Rectal smooth muscle tissue (tissue), 1 donor: ENCODE results near the gene OR5W2.
"Not testable (repeated sequence)": the region's sequence is repeated elsewhere in the genome, so short reads cannot be mapped to it uniquely, and the experiment has no call there.

Experiments used
- H3K27ac ChIP-seq: one replicate; pipeline ENCODE4 v1.7.0; 2013; ENCODE audit warnings: low read depth, low read length, inconsistent platforms
- H3K27me3 ChIP-seq: one replicate; pipeline ENCODE4 v1.7.0; 2013; ENCODE audit warnings: low read length; ENCODE audit not compliant: control insufficient read depth, insufficient read depth
- H3K36me3 ChIP-seq: one replicate; pipeline ENCODE4 v1.7.0; 2013; ENCODE audit warnings: low read length; ENCODE audit not compliant: control insufficient read depth, insufficient read depth
- H3K4me1 ChIP-seq: one replicate; pipeline ENCODE4 v1.7.0; 2013; ENCODE audit warnings: low read length; ENCODE audit not compliant: control insufficient read depth, insufficient read depth
- H3K4me3 ChIP-seq: one replicate; pipeline ENCODE4 v1.7.0; 2013; ENCODE audit warnings: low read length
- H3K9ac ChIP-seq: one replicate; pipeline ENCODE4 v1.7.0; 2013; ENCODE audit warnings: low read length

OR5W2 gene

DNA sequence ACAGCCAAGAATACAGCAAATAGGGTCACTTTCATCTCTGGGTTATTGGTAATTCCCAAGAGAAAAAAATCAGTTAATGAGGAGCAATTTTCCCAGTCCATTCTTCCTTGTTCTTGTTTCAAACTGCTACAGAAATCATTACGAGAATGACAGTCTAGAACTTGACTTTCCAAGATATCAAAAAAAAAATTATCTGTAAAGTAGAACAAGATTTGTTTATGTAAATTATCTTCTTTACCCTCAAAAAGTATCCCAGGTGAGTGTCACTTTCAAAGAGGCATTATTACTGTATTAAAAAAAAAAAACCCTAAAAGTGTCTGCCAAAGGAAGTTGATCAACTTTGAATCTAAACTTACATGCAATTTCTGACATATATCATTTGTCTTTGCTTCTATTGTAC is at the start of gene OR5W2:
Gene OR5W2, minus strand, starts transcription at position 101 of the 400 bp plus-strand sequence. Its CDS starts 0 bp downstream, at position 101.
- Histone ChIP-seq H3K9ac (no peak within 1 kb of the TSS), H3K27ac (no peak within 1 kb of the TSS), H3K4me3 (no peak within 1 kb of the TSS), H3K4me1 (no peaks in the 10 kb centered on the region), H3K36me3 (no peaks in the 10 kb centered on the region), H3K27me3 (no peaks in the 10 kb centered on the region)

DNA sequence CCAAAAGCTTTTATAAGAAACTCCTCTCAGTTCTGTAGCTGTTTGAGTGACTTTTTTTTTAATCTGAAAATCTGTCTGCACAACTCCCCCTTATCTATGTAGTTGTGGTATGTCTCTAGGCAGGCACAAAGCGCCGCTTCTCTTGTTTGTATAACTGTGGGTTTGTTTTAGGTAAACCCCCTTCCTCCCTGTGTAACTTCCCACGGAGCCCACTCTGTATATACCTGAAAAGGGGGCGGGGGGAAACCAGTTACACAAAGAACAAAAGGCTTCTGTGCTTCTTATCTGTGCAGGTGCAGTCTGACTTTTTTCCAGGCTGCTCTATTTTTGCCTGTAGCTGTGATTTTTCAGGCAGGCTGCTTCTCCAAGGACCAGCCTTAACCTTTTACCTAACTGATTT is 42.1 kb upstream of the OR5W2 start:
- no peaks in the 10 kb centered on the region for H3K4me1 ChIP-seq

DNA sequence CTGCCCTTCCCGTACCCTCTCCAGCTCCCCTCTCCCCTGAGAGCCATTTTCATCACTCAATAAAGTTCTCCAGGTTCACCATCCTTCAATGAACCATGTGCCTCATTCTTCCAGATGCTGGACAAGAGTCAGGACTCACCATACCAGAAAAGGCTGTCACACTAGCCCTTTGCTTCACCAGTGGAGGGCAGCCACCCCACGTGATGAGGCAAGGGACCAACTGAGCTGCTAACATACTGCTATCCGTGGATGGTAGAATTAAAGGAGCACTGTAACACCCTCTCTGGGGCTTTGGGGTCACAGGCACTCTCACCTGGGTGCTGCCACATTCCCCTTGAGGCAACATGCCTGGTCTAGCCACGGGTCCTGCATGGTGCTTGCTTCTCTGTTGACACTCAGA is 34.9 kb upstream of the OR5W2 start:
- Histone ChIP-seq H3K4me1 (no peaks in the 10 kb centered on the region), H3K9ac (no peak overlapping the region), H3K27ac (no peak overlapping the region), H3K36me3 (no peaks in the 10 kb centered on the region), H3K27me3 (no peaks in the 10 kb centered on the region), H3K4me3 (no peak overlapping the region)

More for the DNA sequence above, 42.1 kb upstream of the OR5W2 start:
- Histone ChIP-seq H3K27me3 (no peaks in the 10 kb centered on the region), H3K36me3 (no peaks in the 10 kb centered on the region), H3K9ac (no peak overlapping the region), H3K4me3 (no peak overlapping the region), H3K27ac (no peak overlapping the region)

DNA sequence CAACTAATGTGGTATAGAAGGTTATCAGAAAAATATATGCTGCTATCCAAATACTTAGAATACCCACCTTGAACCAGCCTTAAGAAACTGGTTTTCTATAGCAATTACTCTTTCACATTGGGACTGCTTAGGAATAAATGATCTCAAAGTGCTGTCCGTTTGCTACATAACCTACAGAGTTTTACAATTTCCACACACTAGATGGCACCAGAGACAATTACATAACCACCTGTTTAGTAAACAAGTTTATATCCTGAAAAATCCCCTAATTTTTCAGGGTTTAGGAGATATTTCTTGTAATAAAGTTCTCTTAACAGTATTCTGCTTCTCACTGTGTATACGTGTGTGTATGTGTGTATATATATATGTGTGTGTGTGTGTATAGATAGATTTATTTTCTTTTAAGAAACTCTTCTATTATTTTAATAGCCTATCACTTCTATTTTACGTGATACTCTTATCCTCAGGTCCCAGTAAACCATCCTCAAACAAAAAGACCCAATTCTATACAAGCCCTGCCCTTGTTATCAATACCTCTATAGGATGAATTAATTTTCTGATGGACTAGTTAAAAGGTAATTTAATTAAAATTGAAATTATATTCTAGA is 28.5 kb upstream of the OR5W2 start:
- Histone ChIP-seq H3K27me3 (no peaks in the 10 kb centered on the region), H3K27ac (no peak overlapping the region), H3K4me3 (no peak overlapping the region), H3K9ac (no peak overlapping the region), H3K4me1 (no peaks in the 10 kb centered on the region), H3K36me3 (no peaks in the 10 kb centered on the region)

DNA sequence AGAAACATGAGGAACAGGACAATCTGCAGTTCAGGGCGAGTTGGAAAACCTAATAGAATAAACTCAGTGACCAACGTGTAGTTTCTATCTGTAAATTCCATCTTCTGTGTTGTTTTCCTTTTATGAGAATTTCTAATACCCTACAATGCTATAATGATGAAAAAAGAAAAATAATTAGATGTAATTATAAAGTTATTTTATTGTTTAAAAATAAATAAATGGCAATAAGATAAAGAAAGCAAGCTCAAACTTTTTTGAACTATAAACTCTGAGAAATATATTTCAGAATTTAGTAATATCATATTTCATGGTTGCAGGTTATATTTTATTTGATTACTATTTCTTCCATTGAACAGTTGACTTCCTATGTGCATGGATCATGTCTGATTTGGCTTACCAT is 21.9 kb upstream of the OR5W2 start, which contains the start of gene OR5I1:
Gene OR5I1, minus strand, starts transcription at position 101 of the 400 bp plus-strand sequence. Its CDS starts 0 bp downstream, at position 101.
- Histone ChIP-seq H3K27me3 (no peaks in the 10 kb centered on the region), H3K9ac (no peak within 1 kb of the TSS), H3K4me3 (no peak within 1 kb of the TSS), H3K4me1 (no peaks in the 10 kb centered on the region), H3K27ac (no peak within 1 kb of the TSS), H3K36me3 (no peaks in the 10 kb centered on the region)

DNA sequence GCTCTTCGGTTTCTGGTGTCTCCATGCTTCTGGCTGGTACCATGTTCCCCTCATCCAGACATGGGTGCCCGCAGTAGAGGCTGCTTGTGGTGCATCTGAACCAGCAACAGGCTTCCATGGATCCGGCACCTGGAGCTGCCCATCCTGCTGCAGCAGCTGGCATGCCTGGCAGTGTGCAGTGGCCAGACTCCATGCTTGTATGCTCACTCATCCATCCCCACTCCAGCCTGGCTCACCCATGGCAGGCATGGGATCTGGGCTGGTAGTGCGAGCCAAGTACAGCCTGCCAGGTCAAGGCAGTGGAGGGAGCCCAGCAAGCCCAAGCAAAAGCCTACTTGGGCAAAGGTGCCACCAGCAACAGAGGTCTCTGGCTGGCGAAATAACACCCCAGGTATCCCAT is 6.2 kb upstream of the OR5W2 start:
- Histone ChIP-seq H3K9ac (no peak overlapping the region), H3K27ac (no peak overlapping the region), H3K36me3 (no peaks in the 10 kb centered on the region), H3K4me1 (no peaks in the 10 kb centered on the region), H3K27me3 (no peaks in the 10 kb centered on the region), H3K4me3 (no peak overlapping the region)

DNA sequence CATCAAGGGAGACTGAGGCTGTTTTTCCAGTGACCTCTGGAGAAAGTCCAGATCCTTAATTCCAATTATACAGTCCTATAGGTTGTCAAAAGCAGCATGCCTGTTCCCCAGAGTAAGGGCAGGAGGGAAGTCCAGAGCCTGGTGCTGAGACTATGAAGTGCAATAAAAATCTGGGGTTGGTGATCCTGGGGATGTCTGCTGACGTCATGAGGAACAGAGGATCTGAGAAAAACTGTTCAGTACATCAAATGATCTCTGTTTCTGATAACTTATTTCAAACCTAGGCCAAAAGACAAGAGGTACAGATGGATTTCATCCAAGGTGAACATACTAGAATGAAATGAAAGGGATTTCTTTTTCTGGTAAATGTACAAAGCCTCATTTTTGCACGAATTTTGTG is 12.1 kb downstream of the OR5W2 start:
- H3K27ac ChIP-seq: no peak overlapping the region
- H3K4me3 ChIP-seq: no peak overlapping the region
- no peak overlapping the region for H3K9ac ChIP-seq

DNA sequence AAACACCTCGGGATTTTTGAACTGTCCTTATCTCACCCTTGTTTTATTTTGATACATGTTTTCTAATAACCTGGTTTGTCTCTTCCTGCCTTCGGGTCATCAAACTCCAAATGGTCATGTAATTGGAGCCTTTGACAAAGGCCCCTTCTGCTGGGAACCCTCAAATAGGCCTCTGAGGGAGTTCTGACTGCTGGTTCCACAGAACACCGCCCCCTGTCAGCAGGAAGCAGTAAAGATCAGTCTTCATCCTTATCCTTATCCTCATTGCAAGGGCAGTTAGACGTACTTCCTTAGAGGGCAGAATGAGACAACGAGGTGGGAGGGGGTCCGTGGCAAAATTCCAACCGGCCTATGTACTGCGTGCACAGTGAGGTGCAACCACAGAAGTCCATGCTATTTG is 19.2 kb downstream of the OR5W2 start:
- Histone ChIP-seq H3K9ac (no peak overlapping the region), H3K4me3 (no peak overlapping the region), H3K4me1 (no peaks in the 10 kb centered on the region), H3K36me3 (no peaks in the 10 kb centered on the region), H3K27ac (no peak overlapping the region), H3K27me3 (no peaks in the 10 kb centered on the region)

More for the DNA sequence above, 12.1 kb downstream of the OR5W2 start:
- no peaks in the 10 kb centered on the region for H3K36me3 ChIP-seq
- no peaks in the 10 kb centered on the region for H3K27me3 ChIP-seq
- no peaks in the 10 kb centered on the region for H3K4me1 ChIP-seq

DNA sequence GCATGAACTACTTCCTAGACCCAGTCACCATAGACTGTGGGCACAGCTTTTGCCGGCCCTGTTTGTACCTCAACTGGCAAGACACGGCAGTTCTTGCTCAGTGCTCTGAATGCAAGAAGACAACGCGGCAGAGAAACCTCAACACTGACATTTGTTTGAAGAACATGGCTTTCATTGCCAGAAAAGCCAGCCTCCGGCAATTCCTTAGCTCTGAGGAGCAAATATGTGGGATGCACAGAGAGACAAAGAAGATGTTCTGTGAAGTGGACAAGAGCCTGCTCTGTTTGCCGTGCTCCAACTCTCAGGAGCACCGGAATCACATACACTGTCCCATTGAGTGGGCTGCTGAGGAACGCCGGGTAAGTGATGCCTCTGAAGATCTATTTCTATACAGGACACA is 28.9 kb downstream of the OR5W2 start:
- H3K4me1 ChIP-seq, H3K4me3 ChIP-seq: not testable (repeated sequence)

DNA sequence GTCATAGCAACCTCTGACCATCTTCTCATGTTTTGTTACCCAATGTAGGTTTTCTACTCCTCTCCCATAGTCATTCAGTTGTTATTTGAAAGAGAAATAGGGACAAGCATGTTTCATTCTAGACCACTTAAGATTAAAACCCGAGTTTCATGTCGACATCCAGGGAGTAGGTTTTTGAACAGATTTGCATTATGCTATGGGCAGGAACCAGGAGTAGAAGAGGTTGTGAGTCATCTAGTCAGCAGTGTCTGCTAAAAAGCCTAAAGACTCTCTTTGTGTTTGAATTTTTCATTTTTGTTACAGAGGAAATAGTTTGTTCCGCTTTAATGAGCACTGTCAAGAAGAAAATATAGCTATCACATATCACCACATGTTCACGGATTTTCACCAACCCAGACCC is 29.4 kb downstream of the OR5W2 start:
- H3K9ac ChIP-seq, H3K36me3 ChIP-seq, H3K27ac ChIP-seq, H3K27me3 ChIP-seq, H3K4me1 ChIP-seq, H3K4me3 ChIP-seq: not testable (repeated sequence)

More for the DNA sequence above, 28.9 kb downstream of the OR5W2 start:
- not testable (repeated sequence) for H3K9ac ChIP-seq, H3K27ac ChIP-seq, H3K27me3 ChIP-seq, H3K36me3 ChIP-seq

DNA sequence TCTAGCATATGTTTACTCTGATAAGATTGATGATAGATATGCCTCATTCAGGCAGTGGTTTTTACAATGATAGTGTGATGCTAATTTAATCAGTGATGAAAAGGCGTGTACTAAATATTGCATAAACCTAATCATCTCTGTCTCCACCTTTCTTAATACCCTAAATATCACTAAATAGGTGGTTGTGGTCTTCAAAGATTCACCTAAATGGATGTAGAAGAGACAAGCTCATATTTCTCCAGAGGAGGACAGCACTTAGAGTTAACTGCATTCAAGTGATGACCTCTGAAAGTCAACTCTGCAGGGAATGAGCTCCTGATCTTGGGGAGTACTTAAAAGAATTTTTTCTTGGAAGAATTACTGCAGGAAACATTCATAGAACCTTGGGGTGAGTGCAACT is 31.4 kb downstream of the OR5W2 start, which contains the start of gene TRIM51:
Gene TRIM51, plus strand, starts transcription at position 301 of the 400 bp plus-strand sequence. CDS start 2,132 bp downstream, outside the sequence.
- not testable (repeated sequence) for H3K9ac ChIP-seq, H3K4me3 ChIP-seq, H3K27ac ChIP-seq, H3K36me3 ChIP-seq, H3K27me3 ChIP-seq, H3K4me1 ChIP-seq

DNA sequence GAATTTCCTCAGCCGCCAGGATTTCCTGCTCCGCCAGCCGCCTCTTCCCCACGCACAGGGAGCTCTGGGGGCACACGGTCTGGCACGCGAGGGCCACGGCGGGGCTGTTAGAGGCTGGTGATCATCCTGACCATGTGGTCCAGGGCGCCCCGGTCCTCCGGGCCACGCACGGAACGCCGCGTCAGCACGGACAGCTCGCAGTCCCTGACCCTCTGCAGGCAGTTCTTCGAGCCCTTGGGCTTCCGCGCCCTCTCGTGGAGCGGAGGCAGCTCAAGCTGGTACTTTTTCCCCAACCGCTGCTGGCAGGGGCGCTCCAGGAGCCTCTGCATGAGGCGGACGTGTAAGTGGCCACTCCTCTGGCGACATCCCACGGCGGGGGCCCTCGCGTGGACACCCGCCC is 41.2 kb downstream of the OR5W2 start:
- H3K4me3 ChIP-seq, H3K27me3 ChIP-seq: not testable (repeated sequence)

DNA sequence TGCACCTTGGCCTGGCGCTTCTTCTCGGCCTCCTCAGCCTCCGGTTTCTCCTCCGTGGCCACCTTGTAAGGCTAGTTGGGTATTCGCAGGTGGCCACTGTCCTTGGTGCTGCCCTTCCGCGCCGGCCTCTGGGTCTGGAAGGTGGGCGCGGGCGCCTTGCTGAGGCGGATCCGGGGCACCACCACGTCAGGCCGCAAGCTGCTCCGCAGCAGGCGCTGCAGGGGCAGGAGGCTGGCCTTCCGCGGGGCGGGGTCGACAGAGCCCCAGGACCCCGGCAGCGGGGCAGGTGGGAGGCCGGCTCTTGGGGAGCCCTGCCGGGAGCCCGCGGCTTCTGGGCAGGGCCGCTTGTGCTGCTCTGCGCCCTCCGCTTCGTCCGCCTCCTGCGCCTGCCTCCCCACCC is 41.7 kb downstream of the OR5W2 start:
- not testable (repeated sequence) for H3K36me3 ChIP-seq, H3K9ac ChIP-seq, H3K27me3 ChIP-seq, H3K4me1 ChIP-seq, H3K4me3 ChIP-seq, H3K27ac ChIP-seq

More for the DNA sequence above, 41.2 kb downstream of the OR5W2 start:
- not testable (repeated sequence) for H3K4me1 ChIP-seq, H3K27ac ChIP-seq, H3K9ac ChIP-seq, H3K36me3 ChIP-seq
